HL-60 (cell line): ENCODE measurements around the gene PRKAR2B.

Experiments used
- DNase-seq, 2 experiments: peaks; one replicate each; pipeline ENCODE4 v3.0.0-alpha.2; 2010 to 2020; ENCODE audit warnings: low read depth in 1 of 2, low spot score in 1 of 2
- H3K27ac ChIP-seq: fragments of 250-450 bp; sonication (Bioruptor Pico); replicated peaks from 2 replicates; pipeline ENCODE4 v1.5.1; 2020; ENCODE audit warnings: mild to moderate bottlenecking, moderate library complexity
- H3K27me3 ChIP-seq: fragments of 250-450 bp; sonication (Bioruptor Pico); 2 replicates; pipeline ENCODE4 v1.5.1; 2021; ENCODE audit warnings: mild to moderate bottlenecking, moderate library complexity; ENCODE audit not compliant: insufficient read depth, poor library complexity, severe bottlenecking
- H3K4me3 ChIP-seq: replicated peaks from 2 replicates; pipeline ENCODE4 v1.5.1; 2011; ENCODE audit warnings: mild to moderate bottlenecking, control low read depth, low read length; ENCODE audit not compliant: insufficient read depth
- CTCF ChIP-seq: IDR thresholded peaks from one replicate; pipeline ENCODE4 v1.5.1; 2011; ENCODE audit warnings: low read length, control low read depth, inconsistent platforms; ENCODE audit not compliant: insufficient read depth
- GABPA ChIP-seq: IDR thresholded peaks from 2 replicates; pipeline ENCODE4 v1.6.1; 2012; ENCODE audit warnings: low read depth
- POLR2AphosphoS5 ChIP-seq: IDR thresholded peaks from 2 replicates; pipeline ENCODE4 v1.6.1; 2012; ENCODE audit warnings: low read depth
- REST ChIP-seq: IDR thresholded peaks from 2 replicates; pipeline ENCODE4 v1.6.1; 2012; ENCODE audit warnings: low read depth; ENCODE audit not compliant: insufficient replicate concordance
- SPI1 ChIP-seq: IDR thresholded peaks from 2 replicates; pipeline ENCODE4 v1.6.1; 2012; ENCODE audit warnings: low read depth, mild to moderate bottlenecking, borderline replicate concordance

PRKAR2B gene

DNA sequence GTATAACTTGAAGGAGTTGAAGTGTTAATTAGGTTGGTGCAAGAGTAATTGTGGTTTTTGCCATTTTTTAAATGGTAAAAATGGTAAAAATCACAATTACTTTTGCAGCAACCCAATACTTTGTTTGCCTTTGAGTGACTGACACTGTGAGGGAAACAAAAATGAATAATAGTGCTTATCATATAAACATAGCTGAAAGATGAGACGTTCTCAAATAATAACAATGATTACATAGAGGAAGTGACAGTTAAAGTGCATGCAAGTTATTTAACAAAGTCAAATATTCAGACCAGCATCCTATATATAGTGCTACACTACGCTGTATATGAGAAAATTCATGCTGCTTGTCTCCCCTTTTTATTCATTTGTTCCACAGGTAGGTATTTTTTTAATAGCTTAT is 119.6 kb downstream of the PRKAR2B start:
- H3K27me3 ChIP-seq, result no peaks in the 10 kb centered on the region
- no peak for DNase-seq
- TF ChIP-seq SPI1 (no peak), GABPA (no peak), POLR2AphosphoS5 (no peak), REST (no peak), CTCF (no peak)
- no peak overlapping the region for H3K27ac ChIP-seq
- no peak overlapping the region for H3K4me3 ChIP-seq

DNA sequence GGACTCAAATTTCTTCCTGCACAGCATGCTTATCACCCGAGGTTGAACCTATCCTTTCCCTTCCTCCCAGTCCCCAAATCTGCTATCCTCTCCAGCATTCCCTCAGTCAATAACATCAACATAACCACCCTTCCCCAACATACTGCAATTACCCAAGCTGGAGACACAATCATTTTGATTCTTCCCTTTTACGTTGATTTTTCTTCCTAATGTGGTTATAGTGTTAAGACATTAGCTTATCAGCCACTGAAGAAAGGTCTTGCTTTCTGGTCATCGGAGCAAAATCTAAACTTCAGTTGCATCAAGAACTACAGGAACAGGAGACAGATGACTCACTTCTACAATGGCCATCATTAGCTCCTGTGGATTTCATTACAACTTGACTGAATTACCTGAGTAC is 120.8 kb downstream of the PRKAR2B start:
- H3K27me3 ChIP-seq, result no peaks in the 10 kb centered on the region
- no peak overlapping the region for H3K4me3 ChIP-seq
- DNase-seq, result no peak
- TF ChIP-seq REST, result no peak
- TF ChIP-seq SPI1, result no peak
- TF ChIP-seq GABPA, result no peak
- no peak for TF ChIP-seq POLR2AphosphoS5
- TF ChIP-seq CTCF, result no peak
- no peak overlapping the region for H3K27ac ChIP-seq

DNA sequence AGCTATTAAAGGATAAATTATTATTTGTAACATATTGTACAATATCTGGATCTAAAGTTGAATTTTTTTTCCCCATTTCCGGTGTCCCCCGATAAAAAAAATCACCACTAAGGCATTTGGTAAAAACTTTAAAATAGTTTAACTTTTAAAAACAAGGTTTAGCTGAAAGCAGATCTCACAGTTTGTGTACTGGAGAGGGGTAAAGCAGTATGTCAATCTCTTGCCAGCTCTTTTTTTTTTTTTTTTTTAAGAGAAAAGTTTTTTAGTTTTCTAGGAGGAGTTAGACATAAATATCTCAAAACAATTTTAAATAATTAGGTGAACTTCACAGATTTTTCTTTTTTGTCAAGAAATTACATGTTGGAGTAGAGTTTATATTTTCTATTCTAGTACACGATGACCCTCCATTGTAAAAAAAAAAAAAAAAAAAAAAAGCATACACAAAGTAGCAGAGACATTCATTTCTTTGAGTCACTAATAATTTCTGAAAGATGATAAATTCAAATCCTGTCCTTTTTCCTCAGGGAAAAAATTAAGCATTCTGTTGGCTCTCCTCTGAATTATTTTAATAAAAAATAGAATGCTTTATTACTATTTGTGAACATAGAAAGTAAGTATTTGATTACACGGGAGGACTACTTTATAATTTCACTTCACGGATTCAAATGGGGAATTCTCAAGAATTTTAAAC is 122.4 kb downstream of the PRKAR2B start:
- no peak for DNase-seq
- Histone ChIP-seq H3K27ac (peak overlapping the region; percentile 55), H3K27me3 (no peaks in the 10 kb centered on the region), H3K4me3 (peak overlapping the region; percentile 73)
- TF ChIP-seq CTCF, result no peak
- TF ChIP-seq POLR2AphosphoS5, result no peak
- TF ChIP-seq SPI1, result no peak
